Psoas muscle (tissue), 8 donors: ENCODE results near the gene ELP1. TPM values are rescaled to one million over a fixed set of nuclear protein-coding genes. Genes with fewer than 3 reads are reported as not detected.
"Not testable (repeated sequence)": the region's sequence is repeated elsewhere in the genome, so short reads cannot be mapped to it uniquely, and the experiment has no call there.

ENCODE experiments used
- ATAC-seq, 4 donors: fragments of 200-7000 bp; cut with Tn5 transposase; one replicate each; pipeline ENCODE4 v1.9.1; 2020; ENCODE audit warnings: moderate library complexity in 3 of 4, mild to moderate bottlenecking in 2 of 4
- DNase-seq, 2 donors: peaks; one replicate each; pipeline ENCODE4 v3.0.0-alpha.2; 2020
- H3K27ac ChIP-seq: fragments of 200-600 bp; one replicate; pipeline ENCODE4 v1.8.0; 2022
- H3K27me3 ChIP-seq, 3 donors: fragments of 200-600 bp in 1 of 3; one replicate each; pipeline versions ENCODE4 v1.6.1 to v1.8.0; 2013 to 2022; ENCODE audit warnings: low read length in 2 of 3, mild to moderate bottlenecking in 2 of 3, moderate library complexity in 1 of 3; ENCODE audit not compliant: insufficient read depth in 3 of 3
- H3K36me3 ChIP-seq, 2 donors: fragments of 200-600 bp in 1 of 2; one replicate each; pipeline versions ENCODE4 v1.6.1 to v1.8.0; 2013 to 2022; ENCODE audit warnings: low read depth in 1 of 2, mild to moderate bottlenecking in 1 of 2, moderate library complexity in 1 of 2; ENCODE audit not compliant: insufficient read depth in 1 of 2
- H3K4me1 ChIP-seq: fragments of 200-600 bp; one replicate; pipeline ENCODE4 v1.8.0; 2022
- H3K4me3 ChIP-seq: fragments of 200-600 bp; one replicate; pipeline ENCODE4 v1.8.0; 2022; ENCODE audit warnings: mild to moderate bottlenecking
- H3K9me3 ChIP-seq: fragments of 200-600 bp; one replicate; pipeline ENCODE4 v1.8.0; 2022
- CTCF ChIP-seq: fragments of 200-600 bp; IDR thresholded peaks from one replicate; pipeline ENCODE4 v1.8.0; 2022; ENCODE audit warnings: antibody characterized with exemption
- WGBS, 3 donors: extraction: QIAGEN DNeasy Blood & Tissue Kit; methylation state at CpG; one replicate each; pipeline versions ENCODE4 v1.1.6 to v1.1.7; 2013; 5-methylcytosine and 5-hydroxymethylcytosine counted together
- intact Hi-C, 2 donors: fragments of 100-400 bp; cut with DNase I; formaldehyde crosslinking; loops; one replicate each; pipeline versions ENCODE4 v1.11.0 to v1.14.2; 2022
- polyA plus RNA-seq, 3 donors: library from polyadenylated mRNA; stranded (reverse); fragments of 200-250 nt; gene quantifications; one replicate each; pipeline ENCODE4 v1.2.3, GENCODE V29; 2013
- total RNA-seq, 4 donors: library from RNA; stranded (reverse); fragmentation: NEBNext Ultra II Directional in 2 of 4; extraction: Animal tissue kit (Norgen Biotek cat#: 25700) in 2 of 4; gene quantifications; one replicate each; pipeline versions ENCODE4 v1.2.1 to v1.2.4, GENCODE V29; 2021 to 2023
- donor health status: healthy with polysubstance abuse.
- donor health status: DM: no; HTN: no; CAD: no; lungs with moderate emphysema.
- donor health status: Bipolar disorder and iron deficiency.
- donor health status: healthy.
- donor health status: DM: yes; HTN: yes; CAD: no.
- donor health status: DM: no; HTN: no; CAD: no.
- donor health status: DM: no; HTN: no; CAD: no.
- donor health status: DM: yes; HTN: yes; CAD: no.

Gene ELP1
- total and polyA plus RNA-seq, 7 donors: 9.6 to 21.0 (median 16.8) TPM

- Histone ChIP-seq H3K4me1 (no peaks in the 10 kb centered on the region), H3K27ac (no peak overlapping the region), H3K36me3 (no peaks in the 10 kb centered on the region), H3K27me3 (no peaks in the 10 kb centered on the region), H3K4me3 (no peak overlapping the region), H3K9me3 (no peaks in the 10 kb centered on the region)
- intact Hi-C loops: no loop called here
- ATAC-seq (no peak), DNase-seq (no peak)
- no peak for TF ChIP-seq CTCF
- 82 to 96% (median 87%) methylated on average over 2 of the region's 2 CpGs for WGBS, 3 donors
These were observed 89.1 kb downstream of the ELP1 start for GRCh38 chr9:108844856-108845255.

GRCh38 chr9:108844391-108844790, 89.5 kb downstream of the ELP1 start:
- WGBS, 3 donors: 39 to 50% (median 49%) methylated on average over 2 of the region's 2 CpGs
- ATAC-seq: no peak
- DNase-seq: no peak
- no peaks in the 10 kb centered on the region for H3K27me3 ChIP-seq
- no peak overlapping the region for H3K4me3 ChIP-seq
- H3K27ac ChIP-seq: no peak overlapping the region
- intact Hi-C loops: no loop called here
- no peak for TF ChIP-seq CTCF
- H3K9me3 ChIP-seq: no peaks in the 10 kb centered on the region
- no peaks in the 10 kb centered on the region for H3K36me3 ChIP-seq
- no peaks in the 10 kb centered on the region for H3K4me1 ChIP-seq

- no peak for TF ChIP-seq CTCF
- no peaks in the 10 kb centered on the region for H3K36me3 ChIP-seq
- intact Hi-C loops: no loop called here
- H3K9me3 ChIP-seq: no peaks in the 10 kb centered on the region
- no peaks in the 10 kb centered on the region for H3K4me1 ChIP-seq
- H3K4me3 ChIP-seq: no peak overlapping the region
- ATAC-seq (no peak), DNase-seq (no peak)
- no peaks in the 10 kb centered on the region for H3K27me3 ChIP-seq
- WGBS, 3 donors: 65 to 71% (median 69%) methylated on average over 16 of the region's 16 CpGs
- no peak overlapping the region for H3K27ac ChIP-seq
These were observed 91.2 kb downstream of the ELP1 start for GRCh38 chr9:108842610-108843295.

GRCh38 chr9:108839561-108839960, 94.4 kb downstream of the ELP1 start:
- 90% methylated on average over 5 of the region's 5 CpGs for WGBS, 3 donors
- H3K4me1 ChIP-seq, H3K4me3 ChIP-seq, H3K27ac ChIP-seq, H3K36me3 ChIP-seq, H3K9me3 ChIP-seq, ATAC-seq, H3K27me3 ChIP-seq, intact Hi-C loops, DNase-seq: not testable (repeated sequence)

- Histone ChIP-seq H3K36me3 (no peaks in the 10 kb centered on the region), H3K27me3 (no peaks in the 10 kb centered on the region), H3K9me3 (no peaks in the 10 kb centered on the region), H3K4me1 (no peaks in the 10 kb centered on the region), H3K4me3 (no peak overlapping the region), H3K27ac (no peak overlapping the region)
- no peak for ATAC-seq
- DNase-seq: no peak
- intact Hi-C loops: no loop called here
- 90 to 92% (median 92%) methylated on average over 6 of the region's 6 CpGs for WGBS, 3 donors
- no peak for TF ChIP-seq CTCF
These were observed 95.9 kb downstream of the ELP1 start for GRCh38 chr9:108838017-108838416.
